ENCODE measurements around the gene CLPX.
"Not testable (repeated sequence)": the region's sequence is repeated elsewhere in the genome, so short reads cannot be mapped to it uniquely, and the experiment has no call there.

The CLPX gene

GRCh38 chr15:65184868-65185717 is at the start of gene CLPX:
TSS of gene CLPX (minus strand) at chr15:65185342. CDS start at chr15:65185153, 189 bp downstream.
- DNase-seq (ENCODE audit: low spot score), result peak; percentile 97
- TF ChIP-seq CTCF (conservative IDR thresholded peaks at IDR 0.05; ENCODE audit: low read depth), result no peak
- CTCF ChIA-PET, result interaction anchor here (0.6 to 1.3 kb wide), 4 partner anchors 25 to 1030 kb away, joined by 3 to 7 read pairs (median 3); no protein-coding TSS in a partner anchor
- H3K27ac ChIP-seq, result peak within 1 kb of the TSS; percentile 90
- POLR2A ChIA-PET (ENCODE audit: low non-redundant PET), result interaction anchor here (0.6 to 0.7 kb wide), 4 partner anchors 14 to 387 kb away, joined by 3 to 5 read pairs (median 4); no protein-coding TSS in a partner anchor

DNA sequence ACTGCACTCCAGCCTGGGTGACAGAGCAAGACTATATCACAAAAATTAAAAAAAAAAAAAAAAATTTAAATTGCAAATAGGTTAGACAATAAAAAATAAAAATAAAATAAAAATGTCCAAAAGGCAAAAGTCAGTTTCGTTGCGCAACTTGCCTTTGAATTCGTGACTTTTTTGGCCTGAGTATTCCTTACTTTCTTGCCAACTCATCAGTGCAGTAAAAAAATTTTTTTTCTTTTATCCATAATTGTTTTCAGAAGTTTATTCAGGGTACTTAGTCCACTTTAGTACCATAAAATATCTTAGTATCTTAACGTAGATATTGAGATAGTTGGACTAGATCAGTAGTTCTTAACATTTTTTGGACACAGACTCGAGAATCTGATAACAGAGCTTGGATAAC is 48.6 kb upstream of the CLPX start:
- ChIA-PET POLR2A (ENCODE audit: low non-redundant PET) (no interaction called here), CTCF (interaction anchor here (0.7 to 1.0 kb wide), 2 partner anchors 37 to 168 kb away, joined by 4 to 5 read pairs; no protein-coding TSS in a partner anchor)
- TF ChIP-seq CTCF (conservative IDR thresholded peaks at IDR 0.05; ENCODE audit: low read depth), result no peak

GRCh38 chr15:65232520-65232919 is 47.4 kb upstream of the CLPX start:
- ChIA-PET POLR2A (ENCODE audit: low non-redundant PET) (interaction anchor here (0.6 kb wide), 1 partner anchor 15 kb away, joined by 9 read pairs; no protein-coding TSS in a partner anchor), CTCF (interaction anchor here (0.7 kb wide), 1 partner anchor 25 kb away, joined by 5 read pairs; no protein-coding TSS in a partner anchor)
- no peak for DNase-seq (ENCODE audit: low spot score)
- H3K27ac ChIP-seq, result no peak overlapping the region
- TF ChIP-seq CTCF (conservative IDR thresholded peaks at IDR 0.05; ENCODE audit: low read depth), result no peak

More for the DNA sequence above, 48.6 kb upstream of the CLPX start:
- H3K27ac ChIP-seq, result no peak overlapping the region
- DNase-seq (ENCODE audit: low spot score), result no peak

GRCh38 chr15:65231306-65231705 is 46.2 kb upstream of the CLPX start:
- DNase-seq (ENCODE audit: low spot score), result no peak
- ChIA-PET POLR2A (ENCODE audit: low non-redundant PET) (no interaction called here), CTCF (no interaction called here)
- TF ChIP-seq CTCF (conservative IDR thresholded peaks at IDR 0.05; ENCODE audit: low read depth), result no peak
- H3K27ac ChIP-seq, result no peak overlapping the region

DNA sequence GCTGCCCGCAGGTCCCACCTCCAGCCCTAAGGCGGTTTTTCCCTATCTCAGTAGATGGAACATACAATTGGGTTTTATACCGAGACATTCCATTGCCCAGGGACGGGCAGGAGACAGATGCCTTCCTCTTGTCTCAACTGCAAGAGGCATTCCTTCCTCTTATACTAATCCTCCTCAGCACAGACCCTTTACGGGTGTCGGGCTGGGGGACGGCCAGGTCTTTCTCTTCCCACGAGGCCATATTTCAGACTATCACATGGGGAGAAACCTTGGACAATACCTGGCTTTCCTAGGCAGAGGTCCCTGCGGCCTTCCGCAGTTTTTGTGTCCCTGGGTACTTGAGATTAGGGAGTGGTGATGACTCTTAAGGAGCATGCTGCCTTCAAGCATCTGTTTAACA is 41.8 kb upstream of the CLPX start:
- H3K27ac ChIP-seq; DNase-seq (ENCODE audit: low spot score); CTCF ChIA-PET; POLR2A ChIA-PET (ENCODE audit: low non-redundant PET): not testable (repeated sequence)

DNA sequence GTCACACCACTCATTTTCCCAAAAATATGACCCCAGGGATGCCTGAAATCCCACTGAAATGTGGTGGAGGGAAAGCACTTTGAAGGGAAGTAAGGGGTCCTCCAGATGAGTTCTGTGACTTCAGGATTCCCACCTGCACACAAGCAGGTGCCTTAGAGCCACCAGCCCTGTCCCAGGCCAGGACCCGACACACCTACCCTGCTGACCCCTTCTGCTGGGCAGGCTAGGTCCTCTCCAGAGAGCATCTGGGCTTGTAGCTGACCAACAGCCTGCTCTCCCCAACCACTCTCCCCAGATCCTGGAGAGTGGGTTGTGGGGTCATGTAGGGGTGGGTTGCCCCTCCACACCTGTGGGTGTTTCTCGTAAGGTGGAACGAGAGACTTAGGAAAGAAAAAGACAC is 41.1 kb upstream of the CLPX start:
- no peak overlapping the region for H3K27ac ChIP-seq
- ChIA-PET CTCF (no interaction called here), POLR2A (ENCODE audit: low non-redundant PET) (no interaction called here)
- DNase-seq (ENCODE audit: low spot score), result no peak
- no peak for TF ChIP-seq CTCF (conservative IDR thresholded peaks at IDR 0.05; ENCODE audit: low read depth)

- ChIA-PET POLR2A (ENCODE audit: low non-redundant PET) (no interaction called here), CTCF (no interaction called here)
- DNase-seq (ENCODE audit: low spot score), result no peak
- H3K27ac ChIP-seq, result no peak overlapping the region
- no peak for TF ChIP-seq CTCF (conservative IDR thresholded peaks at IDR 0.05; ENCODE audit: low read depth)
Observed at GRCh38 chr15:65223996-65224395, 38.9 kb upstream of the CLPX start.
